HepG2 (cell line): ENCODE measurements around the gene ATG7. TPM values are rescaled to one million over a fixed set of nuclear protein-coding genes. Genes with fewer than 3 reads are reported as not detected.

Experiments
- ATAC-seq: fragments of 200-7000 bp; cut with Tn5 transposase; 3 replicates; pipeline ENCODE4 v1.9.1; 2020; ENCODE audit warnings: mild to moderate bottlenecking, moderate library complexity
- BruUV-seq: library from RNA; stranded (reverse); fragments of 400-500 nt; replicated peaks from 2 replicates; lab custom pipeline; 2021; lab: Mats Ljungman, UMichigan
- CTCF ChIA-PET: fragments of 300-600 bp; formaldehyde crosslinking; extraction: SDS; loops from one replicate; lab custom pipeline; 2021; ENCODE audit warnings: low total read pairs, inconsistent platforms, low intra/inter-chr PET ratio; lab: Yijun Ruan, JAX
- POLR2A ChIA-PET: fragments of 350-600 bp; sonication (Branson Sonifier 250); formaldehyde crosslinking; loops from one replicate; lab custom pipeline; 2020; ENCODE audit warnings: antibody characterized with exemption, inconsistent platforms; lab: Yijun Ruan, JAX
- DNase-seq: peaks from one replicate; pipeline ENCODE4 v3.0.0-alpha.2; 2015; ENCODE audit warnings: low spot score
- FAIRE-seq: peaks from 3 replicates; lab custom pipeline; 2011; peaks lifted over from hg19 to GRCh38; lab: Jason Lieb, UNC
- H2AFZ ChIP-seq: one replicate; pipeline ENCODE4 v1.6.1; 2011; ENCODE audit warnings: low read length, inconsistent platforms
- H3K27ac ChIP-seq: fragments of 300-600 bp; 3 replicates; pipeline ENCODE4 v1.8.0; 2011; ENCODE audit warnings: mixed run types, mild to moderate bottlenecking, mixed read lengths, low read length, inconsistent platforms; ENCODE audit not compliant: insufficient read depth; ENCODE audit errors: extremely low read length
- H3K27me3 ChIP-seq, 2 experiments: fragments of 200-600 bp in 1 of 2; 2 replicates in 1 of 2; 3 replicates in 1 of 2; pipeline versions ENCODE4 v1.6.0 to v1.8.0; 2011; ENCODE audit warnings: low read length in 2 of 2, mild to moderate bottlenecking in 2 of 2, moderate library complexity in 2 of 2, inconsistent platforms in 1 of 2; ENCODE audit not compliant: insufficient read depth in 2 of 2, control insufficient read depth in 1 of 2
- H3K36me3 ChIP-seq, 2 experiments: fragments of 200-600 bp in 1 of 2; replicated peaks in 1 of 2; 2 replicates in 1 of 2; 3 replicates in 1 of 2; pipeline versions ENCODE4 v1.5.1 to v1.8.0; 2011; ENCODE audit warnings: low read length in 2 of 2, inconsistent platforms in 1 of 2; ENCODE audit not compliant: insufficient read depth in 2 of 2, control insufficient read depth in 1 of 2
- H3K4me1 ChIP-seq: 2 replicates; pipeline ENCODE4 v1.5.1; 2012; ENCODE audit warnings: low read length, inconsistent platforms; ENCODE audit not compliant: insufficient read depth
- H3K4me2 ChIP-seq: 2 replicates; pipeline ENCODE4 v1.6.0; 2011; ENCODE audit warnings: low read depth, low read length, inconsistent platforms
- H3K4me3 ChIP-seq, 3 experiments: fragments of 200-600 bp in 1 of 3; sonication (generic), shearing (Covaris generic) in 1 of 3; replicated peaks in 1 of 3; 2 replicates each; pipeline ENCODE4 v1.5.1; 2011 to 2016; ENCODE audit warnings: low read length in 3 of 3, inconsistent platforms in 2 of 3, low read depth in 2 of 3, mild to moderate bottlenecking in 2 of 3, control low read depth in 1 of 3, mixed read lengths in 1 of 3; ENCODE audit not compliant: insufficient read depth in 1 of 3
- H3K79me2 ChIP-seq: one replicate; pipeline ENCODE4 v1.6.1; 2011; ENCODE audit warnings: low read length, inconsistent platforms; ENCODE audit not compliant: insufficient read depth
- H3K9ac ChIP-seq: 2 replicates; pipeline ENCODE4 v1.6.0; 2011; ENCODE audit warnings: mild to moderate bottlenecking, low read depth, low read length, inconsistent platforms; ENCODE audit not compliant: insufficient read depth
- H3K9me3 ChIP-seq: 2 replicates; pipeline ENCODE4 v1.5.1; 2012; ENCODE audit warnings: mild to moderate bottlenecking, low read length
- H4K20me1 ChIP-seq: 2 replicates; pipeline ENCODE4 v1.6.0; 2011; ENCODE audit warnings: inconsistent platforms, mild to moderate bottlenecking, low read length, moderate library complexity; ENCODE audit not compliant: insufficient read depth
- CBX5 ChIP-seq: sonication (generic); formaldehyde crosslinking; IDR thresholded peaks from 2 replicates; pipeline ENCODE4 v1.4.0; 2020; ENCODE audit warnings: missing genetic modification reagents, borderline replicate concordance
- PAF1 ChIP-seq: IDR thresholded peaks from 2 replicates; pipeline ENCODE4 v1.6.1; 2016; ENCODE audit warnings: missing genetic modification reagents, missing compliant biosample characterization
- SOX5 ChIP-seq: IDR thresholded peaks from 2 replicates; pipeline ENCODE4 v1.6.1; 2016; ENCODE audit warnings: borderline replicate concordance
- SP140L ChIP-seq: sonication (generic); formaldehyde crosslinking; IDR thresholded peaks from 2 replicates; pipeline ENCODE4 v1.4.0; 2020; ENCODE audit warnings: missing genetic modification reagents, borderline replicate concordance
- TAF1 ChIP-seq: sonication (generic); formaldehyde crosslinking; IDR thresholded peaks from 2 replicates; pipeline ENCODE4 v1.4.0; 2020; ENCODE audit warnings: missing genetic modification reagents
- ZNF234 ChIP-seq: sonication (generic); formaldehyde crosslinking; conservative IDR thresholded peaks from 2 replicates; pipeline ENCODE4 v1.5.1; 2020; ENCODE audit warnings: mild to moderate bottlenecking, missing genetic modification reagents
- ZNF263 ChIP-seq: sonication (generic); formaldehyde crosslinking; IDR thresholded peaks from 2 replicates; pipeline ENCODE4 v1.4.0; 2020; ENCODE audit warnings: missing genetic modification reagents
- ZNF510 ChIP-seq: sonication (generic); formaldehyde crosslinking; IDR thresholded peaks from 2 replicates; pipeline ENCODE4 v1.4.0; 2020; ENCODE audit warnings: low read depth, mild to moderate bottlenecking, missing genetic modification reagents
- ZNF839 ChIP-seq: sonication (generic); formaldehyde crosslinking; IDR thresholded peaks from 2 replicates; pipeline ENCODE4 v1.4.0; 2020; ENCODE audit warnings: missing genetic modification reagents, mild to moderate bottlenecking, borderline replicate concordance
- WGBS: methylation state at CpG from one replicate; pipeline ENCODE4 v1.1.6; 2017; ENCODE audit warnings: low lambda C conversion rate; 5-methylcytosine and 5-hydroxymethylcytosine counted together
- in situ Hi-C: cut with HindIII; loops from 2 replicates; pipeline ENCODE4 v1.10.0; 2017; ENCODE audit warnings: low pct_unique_long_range_greater_than_20kb; ENCODE audit not compliant: extremely low pct_ligation_motif_present
- intact Hi-C: fragments of 100-400 bp; cut with micrococcal nuclease; formaldehyde crosslinking; loops from one replicate; pipeline ENCODE4 v1.10.0; 2022; ENCODE audit not compliant: unreplicated experiment
- polyA plus RNA-seq, 8 experiments: library from polyadenylated mRNA; depleted of rRNA in 3 of 8; stranded (reverse) in 7 of 8; unstranded in 1 of 8; fragments of >200 nt; fragmentation: Illumina TruSeq in 4 of 8; extraction: Trizol in 4 of 8; gene quantifications; 2 replicates each; pipeline versions ENCODE4 v1.2.1 to v1.2.3, GENCODE V29; 2011 to 2016; ENCODE audit warnings: low read depth in 4 of 8, missing spikeins in 1 of 8, mixed read lengths in 1 of 8; ENCODE audit not compliant: insufficient read depth in 1 of 8
- total RNA-seq, 5 experiments: library from RNA; depleted of rRNA; stranded (reverse); fragments of >200 nt; fragmentation: Illumina TruSeq; extraction: Trizol; gene quantifications; 2 replicates each; pipeline ENCODE4 v1.2.3, GENCODE V29; 2016; ENCODE audit warnings: low read depth in 1 of 5
- TF ChIP-seq, protein P1 (sequence below): IDR thresholded peaks from 2 replicates; pipeline ENCODE4 v1.6.1; 2012; ENCODE audit warnings: low read length, improper control_type of control experiment
- TF ChIP-seq, protein P2 (sequence below): sonication (generic); formaldehyde crosslinking; IDR thresholded peaks from 2 replicates; pipeline ENCODE4 v1.8.1; 2023; ENCODE audit warnings: missing genetic modification reagents, mild to moderate bottlenecking, borderline replicate concordance
- TF ChIP-seq, protein P3 (sequence below): sonication (generic); formaldehyde crosslinking; IDR thresholded peaks from 2 replicates; pipeline ENCODE4 v1.4.0; 2020; ENCODE audit warnings: missing genetic modification reagents, borderline replicate concordance

ATG7 gene
- total and polyA plus RNA-seq, 2 of the 13 experiments (the other 11 are each of a cell fraction or from before 2014, with no cell fraction given), result 7.8 to 22.1 TPM

DNA sequence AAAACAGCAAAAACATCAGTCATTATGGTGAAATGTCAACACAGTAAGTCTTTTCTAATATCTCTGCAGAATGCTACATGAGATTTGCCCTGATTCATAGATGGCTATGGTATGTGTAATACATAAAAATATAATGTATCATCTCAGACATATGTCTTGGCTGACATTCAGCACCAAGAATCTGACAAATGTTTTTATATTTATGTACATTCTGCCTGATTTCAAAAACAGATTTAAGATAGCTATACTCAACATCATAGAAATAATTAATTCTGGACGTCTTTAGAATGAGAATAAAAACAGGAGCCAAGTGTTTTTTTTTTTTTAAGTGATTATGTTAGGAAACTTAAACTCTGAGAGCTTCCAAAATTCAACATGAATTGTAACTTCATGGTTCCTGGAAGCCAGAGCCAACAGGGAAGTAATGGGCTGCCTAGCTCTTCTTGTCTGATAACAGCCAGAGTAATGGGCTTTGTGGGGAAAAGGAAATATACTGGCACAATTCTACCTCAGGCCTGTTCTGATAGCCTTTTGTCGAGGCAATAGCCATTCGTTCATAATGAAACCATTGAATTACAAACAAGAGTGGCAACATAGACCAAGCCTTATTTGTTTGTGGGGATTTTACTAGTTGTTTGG is 187.1 kb downstream of the ATG7 start:
- CTCF ChIA-PET, result no interaction called here
- ATAC-seq, result no peak

More for the DNA sequence above, 187.1 kb downstream of the ATG7 start:
- H3K27me3 ChIP-seq, result no peaks in the 10 kb centered on the region
- TF ChIP-seq ZNF510 (CRISPR knock-in tag) (no peak), SOX5 (no peak), CBX5 (no peak), PAF1 (no peak), ZNF234 (CRISPR knock-in tag) (no peak), ZNF839 (CRISPR knock-in tag) (no peak), TAF1 (no peak), SP140L (CRISPR knock-in tag) (no peak), ZNF263 (CRISPR knock-in tag) (no peak)
- TF ChIP-seq, protein P1, sequence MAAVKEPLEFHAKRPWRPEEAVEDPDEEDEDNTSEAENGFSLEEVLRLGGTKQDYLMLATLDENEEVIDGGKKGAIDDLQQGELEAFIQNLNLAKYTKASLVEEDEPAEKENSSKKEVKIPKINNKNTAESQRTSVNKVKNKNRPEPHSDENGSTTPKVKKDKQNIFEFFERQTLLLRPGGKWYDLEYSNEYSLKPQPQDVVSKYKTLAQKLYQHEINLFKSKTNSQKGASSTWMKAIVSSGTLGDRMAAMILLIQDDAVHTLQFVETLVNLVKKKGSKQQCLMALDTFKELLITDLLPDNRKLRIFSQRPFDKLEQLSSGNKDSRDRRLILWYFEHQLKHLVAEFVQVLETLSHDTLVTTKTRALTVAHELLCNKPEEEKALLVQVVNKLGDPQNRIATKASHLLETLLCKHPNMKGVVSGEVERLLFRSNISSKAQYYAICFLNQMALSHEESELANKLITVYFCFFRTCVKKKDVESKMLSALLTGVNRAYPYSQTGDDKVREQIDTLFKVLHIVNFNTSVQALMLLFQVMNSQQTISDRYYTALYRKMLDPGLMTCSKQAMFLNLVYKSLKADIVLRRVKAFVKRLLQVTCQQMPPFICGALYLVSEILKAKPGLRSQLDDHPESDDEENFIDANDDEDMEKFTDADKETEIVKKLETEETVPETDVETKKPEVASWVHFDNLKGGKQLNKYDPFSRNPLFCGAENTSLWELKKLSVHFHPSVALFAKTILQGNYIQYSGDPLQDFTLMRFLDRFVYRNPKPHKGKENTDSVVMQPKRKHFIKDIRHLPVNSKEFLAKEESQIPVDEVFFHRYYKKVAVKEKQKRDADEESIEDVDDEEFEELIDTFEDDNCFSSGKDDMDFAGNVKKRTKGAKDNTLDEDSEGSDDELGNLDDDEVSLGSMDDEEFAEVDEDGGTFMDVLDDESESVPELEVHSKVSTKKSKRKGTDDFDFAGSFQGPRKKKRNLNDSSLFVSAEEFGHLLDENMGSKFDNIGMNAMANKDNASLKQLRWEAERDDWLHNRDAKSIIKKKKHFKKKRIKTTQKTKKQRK, result no peak
- TF ChIP-seq, protein P2, sequence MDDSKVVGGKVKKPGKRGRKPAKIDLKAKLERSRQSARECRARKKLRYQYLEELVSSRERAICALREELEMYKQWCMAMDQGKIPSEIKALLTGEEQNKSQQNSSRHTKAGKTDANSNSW (CRISPR knock-in tag), result no peak
- TF ChIP-seq, protein P3, sequence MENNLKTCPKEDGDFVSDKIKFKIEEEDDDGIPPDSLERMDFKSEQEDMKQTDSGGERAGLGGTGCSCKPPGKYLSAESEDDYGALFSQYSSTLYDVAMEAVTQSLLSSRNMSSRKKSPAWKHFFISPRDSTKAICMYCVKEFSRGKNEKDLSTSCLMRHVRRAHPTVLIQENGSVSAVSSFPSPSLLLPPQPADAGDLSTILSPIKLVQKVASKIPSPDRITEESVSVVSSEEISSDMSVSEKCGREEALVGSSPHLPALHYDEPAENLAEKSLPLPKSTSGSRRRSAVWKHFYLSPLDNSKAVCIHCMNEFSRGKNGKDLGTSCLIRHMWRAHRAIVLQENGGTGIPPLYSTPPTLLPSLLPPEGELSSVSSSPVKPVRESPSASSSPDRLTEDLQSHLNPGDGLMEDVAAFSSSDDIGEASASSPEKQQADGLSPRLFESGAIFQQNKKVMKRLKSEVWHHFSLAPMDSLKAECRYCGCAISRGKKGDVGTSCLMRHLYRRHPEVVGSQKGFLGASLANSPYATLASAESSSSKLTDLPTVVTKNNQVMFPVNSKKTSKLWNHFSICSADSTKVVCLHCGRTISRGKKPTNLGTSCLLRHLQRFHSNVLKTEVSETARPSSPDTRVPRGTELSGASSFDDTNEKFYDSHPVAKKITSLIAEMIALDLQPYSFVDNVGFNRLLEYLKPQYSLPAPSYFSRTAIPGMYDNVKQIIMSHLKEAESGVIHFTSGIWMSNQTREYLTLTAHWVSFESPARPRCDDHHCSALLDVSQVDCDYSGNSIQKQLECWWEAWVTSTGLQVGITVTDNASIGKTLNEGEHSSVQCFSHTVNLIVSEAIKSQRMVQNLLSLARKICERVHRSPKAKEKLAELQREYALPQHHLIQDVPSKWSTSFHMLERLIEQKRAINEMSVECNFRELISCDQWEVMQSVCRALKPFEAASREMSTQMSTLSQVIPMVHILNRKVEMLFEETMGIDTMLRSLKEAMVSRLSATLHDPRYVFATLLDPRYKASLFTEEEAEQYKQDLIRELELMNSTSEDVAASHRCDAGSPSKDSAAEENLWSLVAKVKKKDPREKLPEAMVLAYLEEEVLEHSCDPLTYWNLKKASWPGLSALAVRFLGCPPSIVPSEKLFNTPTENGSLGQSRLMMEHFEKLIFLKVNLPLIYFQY, result no peak
- TF ChIP-seq, all 625 proteins: peak for 0
- H3K4me2 ChIP-seq, result no peak overlapping the region
- no peak overlapping the region for H3K4me3 ChIP-seq
- H3K4me1 ChIP-seq, result no peaks in the 10 kb centered on the region
- H4K20me1 ChIP-seq, result no peaks in the 10 kb centered on the region
- intact Hi-C loops (no loop called here), in situ Hi-C loops (no loop called here)
- 88% methylated on average over 3 of the region's 3 CpGs for WGBS
- POLR2A ChIA-PET, result no interaction called here
- DNase-seq, result no peak
- BruUV-seq, result no TSS peak
- H2AFZ ChIP-seq, result no peak overlapping the region
- no peak overlapping the region for H3K27ac ChIP-seq
- no peak for FAIRE-seq
- H3K9ac ChIP-seq, result no peak overlapping the region
- no peaks in the 10 kb centered on the region for H3K79me2 ChIP-seq
- no peaks in the 10 kb centered on the region for H3K36me3 ChIP-seq
- H3K9me3 ChIP-seq, result no peaks in the 10 kb centered on the region
